Caco-2 (cell line): ENCODE measurements around the gene KIRREL3. TPM values are rescaled to one million over a fixed set of nuclear protein-coding genes. Genes with fewer than 3 reads are reported as not detected.

Experiments used
- BruUV-seq: library from RNA; stranded (reverse); fragments of 400-500 nt; replicated peaks from 2 replicates; lab custom pipeline; 2021; lab: Mats Ljungman, UMichigan
- CTCF ChIA-PET: fragments of 300-600 bp; sonication (Branson Sonifier 250); formaldehyde crosslinking; loops from one replicate; lab custom pipeline; 2022; ENCODE audit warnings: antibody characterized with exemption; lab: Charles Lee
- POLR2A ChIA-PET: fragments of 300-600 bp; sonication (Branson Sonifier 250); formaldehyde crosslinking; loops from one replicate; lab custom pipeline; 2022; ENCODE audit warnings: antibody characterized with exemption; lab: Charles Lee
- DNase-seq, 2 experiments: peaks; one replicate each; pipeline versions ENCODE4 v3.0.0 to v3.0.0-alpha.2; 2020 to 2022
- H3K27me3 ChIP-seq: replicated peaks from 2 replicates; pipeline ENCODE4 v1.6.0; 2011; ENCODE audit warnings: low read length; ENCODE audit not compliant: control insufficient read depth, insufficient read depth
- H3K36me3 ChIP-seq: 2 replicates; pipeline ENCODE4 v1.5.1; 2011; ENCODE audit warnings: low read length; ENCODE audit not compliant: control insufficient read depth, insufficient read depth
- H3K4me1 ChIP-seq: fragments of 250-450 bp; sonication (Bioruptor Pico); 2 replicates; pipeline ENCODE4 v1.5.1; 2020; ENCODE audit warnings: mild to moderate bottlenecking
- H3K4me3 ChIP-seq: 2 replicates; pipeline ENCODE4 v1.5.1; 2011; ENCODE audit warnings: low read depth, mild to moderate bottlenecking, control low read depth, low read length
- H3K9me3 ChIP-seq: fragments of 250-450 bp; sonication (Bioruptor Pico); 2 replicates; pipeline ENCODE4 v1.5.1; 2020; ENCODE audit warnings: mild to moderate bottlenecking, moderate library complexity
- H3K27ac Mint-ChIP-seq: one replicate; pipeline ENCODE4 v1.8.0; 2022; ENCODE audit warnings: mixed read lengths; ENCODE audit not compliant: unreplicated experiment
- H3K27me3 Mint-ChIP-seq: one replicate; pipeline ENCODE4 v1.8.0; 2022; ENCODE audit warnings: mixed read lengths; ENCODE audit not compliant: insufficient read depth, unreplicated experiment
- H3K36me3 Mint-ChIP-seq: one replicate; pipeline ENCODE4 v1.8.0; 2022; ENCODE audit warnings: mild to moderate bottlenecking, mixed read lengths; ENCODE audit not compliant: insufficient read depth, unreplicated experiment
- H3K4me1 Mint-ChIP-seq: one replicate; pipeline ENCODE4 v1.8.0; 2022; ENCODE audit warnings: low read depth, mixed read lengths; ENCODE audit not compliant: unreplicated experiment
- H3K4me3 Mint-ChIP-seq: one replicate; pipeline ENCODE4 v1.8.0; 2022; ENCODE audit warnings: mild to moderate bottlenecking, moderate library complexity, mixed read lengths; ENCODE audit not compliant: unreplicated experiment
- H3K9me3 Mint-ChIP-seq: one replicate; pipeline ENCODE4 v1.8.0; 2022; ENCODE audit warnings: mixed read lengths; ENCODE audit not compliant: unreplicated experiment
- CTCF ChIP-seq, 2 experiments: fragments of 200-600 bp in 1 of 2; IDR thresholded peaks; 1 replicate in 1 of 2; 2 replicates in 1 of 2; pipeline versions ENCODE4 v1.5.1 to v1.8.0; 2011 to 2022; ENCODE audit warnings: antibody characterized with exemption in 1 of 2, control low read depth in 1 of 2, inconsistent platforms in 1 of 2, low read depth in 1 of 2, low read length in 1 of 2, mild to moderate bottlenecking in 1 of 2, moderate library complexity in 1 of 2; ENCODE audit not compliant: insufficient read depth in 1 of 2, severe bottlenecking in 1 of 2, unreplicated experiment in 1 of 2
- intact Hi-C: fragments of 100-400 bp; cut with micrococcal nuclease; formaldehyde crosslinking; loops from one replicate; pipeline ENCODE4 v1.10.0; 2022; ENCODE audit not compliant: unreplicated experiment
- total RNA-seq: library from RNA; stranded (reverse); gene quantifications from 2 replicates; pipeline ENCODE4 v1.2.3, GENCODE V29; 2022

The KIRREL3 gene
- total RNA-seq, 1 experiment from 2014 or later: not detected

- H3K27me3 Mint-ChIP-seq: no peaks in the 10 kb centered on the region
- CTCF ChIA-PET: no interaction called here
Observed at GRCh38 chr11:126394036-126394435, 606.5 kb downstream of the KIRREL3 start.

GRCh38 chr11:126393143-126393542 lies 607.4 kb downstream of the KIRREL3 start:
- intact Hi-C loops: no loop called here
- TF ChIP-seq CTCF (IDR thresholded peaks at IDR 0.05; ENCODE audit: insufficient read depth in 1 of 2, low read depth in 1 of 2, low read length in 1 of 2, severe bottlenecking in 1 of 2, unreplicated experiment in 1 of 2): no peak
- POLR2A ChIA-PET: no interaction called here

More at GRCh38 chr11:126394036-126394435, 606.5 kb downstream of the KIRREL3 start:
- Mint-ChIP-seq H3K4me1 (no peaks in the 10 kb centered on the region), H3K9me3 (no peaks in the 10 kb centered on the region), H3K36me3 (no peaks in the 10 kb centered on the region), H3K27ac (no peak overlapping the region), H3K4me3 (no peak overlapping the region)
- DNase-seq: no peak
- no peak for TF ChIP-seq CTCF (IDR thresholded peaks at IDR 0.05; ENCODE audit: insufficient read depth in 1 of 2, low read depth in 1 of 2, low read length in 1 of 2, severe bottlenecking in 1 of 2, unreplicated experiment in 1 of 2)
- no peaks in the 10 kb centered on the region for H3K4me1 ChIP-seq
- POLR2A ChIA-PET: no interaction called here
- no peaks in the 10 kb centered on the region for H3K36me3 ChIP-seq
- no TSS peak for BruUV-seq
- H3K4me3 ChIP-seq: no peak overlapping the region
- H3K27me3 ChIP-seq: no peaks in the 10 kb centered on the region
- intact Hi-C loops: no loop called here
- no peaks in the 10 kb centered on the region for H3K9me3 ChIP-seq

GRCh38 chr11:126392633-126393013 lies 607.9 kb downstream of the KIRREL3 start:
- H3K4me3 Mint-ChIP-seq: no peak overlapping the region
- CTCF ChIA-PET: interaction anchor here (0.6 kb wide), 1 partner anchor 19 kb away, joined by 7 read pairs; no protein-coding TSS in a partner anchor

More at GRCh38 chr11:126393143-126393542, 607.4 kb downstream of the KIRREL3 start:
- H3K4me3 Mint-ChIP-seq: no peak overlapping the region
- H3K27me3 Mint-ChIP-seq: no peaks in the 10 kb centered on the region
- no TSS peak for BruUV-seq
- Histone ChIP-seq H3K4me3 (no peak overlapping the region), H3K27me3 (no peaks in the 10 kb centered on the region), H3K4me1 (no peaks in the 10 kb centered on the region), H3K36me3 (no peaks in the 10 kb centered on the region), H3K9me3 (no peaks in the 10 kb centered on the region)
- CTCF ChIA-PET: no interaction called here
- no peak for DNase-seq
- no peaks in the 10 kb centered on the region for H3K4me1 Mint-ChIP-seq
- no peaks in the 10 kb centered on the region for H3K36me3 Mint-ChIP-seq
- no peaks in the 10 kb centered on the region for H3K9me3 Mint-ChIP-seq
- no peak overlapping the region for H3K27ac Mint-ChIP-seq

More at GRCh38 chr11:126392633-126393013, 607.9 kb downstream of the KIRREL3 start:
- Histone ChIP-seq H3K27me3 (no peaks in the 10 kb centered on the region), H3K9me3 (no peaks in the 10 kb centered on the region), H3K4me1 (no peaks in the 10 kb centered on the region), H3K4me3 (no peak overlapping the region), H3K36me3 (no peaks in the 10 kb centered on the region)
- no peak for TF ChIP-seq CTCF (IDR thresholded peaks at IDR 0.05; ENCODE audit: insufficient read depth in 1 of 2, low read depth in 1 of 2, low read length in 1 of 2, severe bottlenecking in 1 of 2, unreplicated experiment in 1 of 2)
- no peaks in the 10 kb centered on the region for H3K27me3 Mint-ChIP-seq
- no peaks in the 10 kb centered on the region for H3K9me3 Mint-ChIP-seq
- no peak overlapping the region for H3K27ac Mint-ChIP-seq
- no peaks in the 10 kb centered on the region for H3K36me3 Mint-ChIP-seq
- DNase-seq: no peak
- POLR2A ChIA-PET: no interaction called here
- intact Hi-C loops: loop anchor here (1.0 kb wide), 1 partner anchor 82 kb away; no protein-coding TSS in a partner anchor
- H3K4me1 Mint-ChIP-seq: no peaks in the 10 kb centered on the region
- no TSS peak for BruUV-seq
